Ectodermal cell (in vitro differentiated cells): ENCODE data around the gene MAK.
"Not testable (repeated sequence)": the region's sequence is repeated elsewhere in the genome, so short reads cannot be mapped to it uniquely, and the experiment has no call there.

Source experiments
- H3K27ac ChIP-seq: 2 replicates; pipeline ENCODE4 v1.7.0; 2013; ENCODE audit warnings: mild to moderate bottlenecking, low read depth, low read length; ENCODE audit not compliant: insufficient read depth, poor library complexity, severe bottlenecking
- H3K27me3 ChIP-seq: 2 replicates; pipeline ENCODE4 v1.7.0; 2013; ENCODE audit warnings: mild to moderate bottlenecking, low read length; ENCODE audit not compliant: insufficient read depth, control insufficient read depth, poor library complexity, severe bottlenecking
- H3K36me3 ChIP-seq: one replicate; pipeline ENCODE4 v1.7.0; 2013; ENCODE audit warnings: low read length; ENCODE audit not compliant: control insufficient read depth, insufficient read depth
- H3K4me1 ChIP-seq: one replicate; pipeline ENCODE4 v1.7.0; 2013; ENCODE audit warnings: low read length; ENCODE audit not compliant: control insufficient read depth, insufficient read depth
- H3K4me3 ChIP-seq: 2 replicates; pipeline ENCODE4 v1.7.0; 2013; ENCODE audit warnings: low read depth, low read length, control low read depth; ENCODE audit not compliant: insufficient read depth
- H3K9me3 ChIP-seq: 2 replicates; pipeline ENCODE4 v1.7.0; 2013; ENCODE audit warnings: mild to moderate bottlenecking, low read length, moderate library complexity; ENCODE audit not compliant: control insufficient read depth
- WGBS, 2 experiments: methylation state at CpG; one replicate each; pipeline ENCODE4 v1.1.7; 2013; ENCODE audit warnings: missing lambda C conversion rate in 2 of 2; 5-methylcytosine and 5-hydroxymethylcytosine counted together

Gene MAK

DNA sequence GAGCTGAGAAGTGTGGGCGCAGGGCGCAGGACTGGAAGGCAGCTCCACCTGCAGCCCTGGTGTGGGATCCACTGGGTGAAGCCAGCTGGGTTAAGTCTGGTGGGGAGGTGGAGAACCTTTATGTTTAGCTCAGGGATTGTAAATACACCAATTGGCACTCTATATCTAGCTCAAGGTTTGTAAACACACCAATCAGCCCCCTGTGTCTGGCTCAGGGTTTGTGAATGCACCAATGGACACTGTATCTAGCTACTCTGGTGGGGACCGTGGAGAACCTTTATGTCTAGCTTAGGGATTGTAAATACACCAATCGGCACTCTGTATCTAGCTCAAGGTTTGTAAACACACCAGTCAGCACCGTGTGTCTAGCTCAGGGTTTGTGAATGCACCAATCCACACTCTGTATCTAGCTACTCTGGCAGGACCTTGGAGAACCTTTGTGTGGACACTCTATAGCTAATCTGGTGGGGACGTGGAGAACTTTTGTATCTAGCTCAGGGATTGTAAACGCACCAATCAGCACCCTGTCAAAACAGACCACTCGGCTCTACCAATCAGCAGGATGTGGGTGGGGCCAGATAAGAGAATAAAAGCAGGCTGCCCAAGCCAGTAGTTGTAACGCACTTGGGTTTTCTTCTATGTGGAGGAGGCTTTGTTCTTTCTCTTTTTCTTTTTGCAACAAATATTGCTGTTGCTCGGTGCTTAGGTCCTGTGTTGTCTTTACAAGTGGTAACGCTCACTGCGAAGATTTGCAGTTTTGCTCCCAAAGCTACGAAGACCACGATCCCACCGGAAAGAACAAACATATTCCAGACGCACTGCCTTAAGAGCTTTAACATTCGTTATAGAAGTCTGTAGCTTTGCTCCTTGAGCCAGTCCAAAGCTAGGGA lies 117.1 kb downstream of the MAK start:
- peaks cover 17% of the 10 kb centered on the region for H3K4me1 ChIP-seq
- not testable (repeated sequence) for H3K27me3 ChIP-seq, H3K27ac ChIP-seq, H3K4me3 ChIP-seq, H3K9me3 ChIP-seq, H3K36me3 ChIP-seq
- 95% methylated on average over 17 of the region's 17 CpGs for WGBS, 2 experiments

DNA sequence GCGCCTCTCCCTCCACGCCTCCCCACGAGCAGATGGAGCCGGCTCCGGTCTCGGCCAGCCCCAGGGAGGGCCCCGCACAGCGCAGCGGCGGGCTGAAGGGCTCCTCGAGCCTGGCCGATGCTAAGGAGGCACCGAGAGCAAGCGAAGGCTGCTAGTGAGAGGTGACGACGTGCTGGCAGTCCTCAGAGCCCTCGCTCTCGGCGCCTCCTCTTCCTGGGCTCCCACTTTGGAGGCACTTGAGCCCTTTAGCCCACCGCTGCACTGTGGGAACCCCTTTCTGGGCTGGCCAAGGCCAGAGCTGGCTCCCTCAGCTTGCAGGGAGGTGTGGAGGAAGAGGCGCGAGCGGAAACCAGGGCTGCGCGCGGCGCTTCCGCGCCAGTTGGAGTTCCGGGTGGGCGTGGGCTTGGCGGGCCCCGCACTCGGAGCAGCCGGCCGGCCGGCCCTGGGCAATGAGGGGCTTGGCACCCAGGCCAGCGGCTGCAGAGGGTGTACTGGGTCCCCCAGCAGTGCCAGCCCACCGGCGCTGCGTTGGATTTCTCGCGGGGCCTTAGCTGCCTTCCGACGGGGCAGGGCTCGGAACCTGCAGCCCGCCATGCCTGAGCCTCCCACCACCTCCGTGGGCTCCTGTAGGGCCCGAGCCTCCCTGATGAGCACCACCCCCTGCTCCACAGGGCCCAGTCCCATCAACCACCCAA lies 117.9 kb downstream of the MAK start:
- H3K4me3 ChIP-seq: no peak overlapping the region
- H3K4me1 ChIP-seq: peaks cover 17% of the 10 kb centered on the region
- H3K9me3 ChIP-seq: no peaks in the 10 kb centered on the region
- H3K27me3 ChIP-seq: no peaks in the 10 kb centered on the region
- 96 to 97% methylated on average over 49 of the region's 49 CpGs for WGBS, 2 experiments
- no peak overlapping the region for H3K27ac ChIP-seq
- no peaks in the 10 kb centered on the region for H3K36me3 ChIP-seq

DNA sequence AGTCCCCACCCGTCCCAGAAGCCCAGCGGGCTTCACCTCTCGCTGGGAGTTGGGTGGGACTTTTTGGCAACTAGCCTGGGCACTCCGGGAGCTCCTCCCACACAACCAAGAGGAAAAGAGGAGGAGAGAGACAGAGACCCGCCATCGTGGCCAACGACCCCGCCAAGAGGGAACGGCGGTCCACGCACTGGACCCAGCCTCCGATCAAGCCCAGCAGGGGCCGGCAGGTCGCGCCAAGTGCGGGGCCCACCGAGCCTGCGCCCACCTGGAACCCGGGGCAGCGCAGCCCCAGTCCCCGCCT lies 118.4 kb downstream of the MAK start:
- Histone ChIP-seq H3K4me3 (no peak overlapping the region), H3K4me1 (peaks cover 17% of the 10 kb centered on the region), H3K36me3 (no peaks in the 10 kb centered on the region), H3K27me3 (no peaks in the 10 kb centered on the region), H3K9me3 (no peaks in the 10 kb centered on the region), H3K27ac (no peak overlapping the region)
- 96% methylated on average over 21 of the region's 21 CpGs for WGBS, 2 experiments

DNA sequence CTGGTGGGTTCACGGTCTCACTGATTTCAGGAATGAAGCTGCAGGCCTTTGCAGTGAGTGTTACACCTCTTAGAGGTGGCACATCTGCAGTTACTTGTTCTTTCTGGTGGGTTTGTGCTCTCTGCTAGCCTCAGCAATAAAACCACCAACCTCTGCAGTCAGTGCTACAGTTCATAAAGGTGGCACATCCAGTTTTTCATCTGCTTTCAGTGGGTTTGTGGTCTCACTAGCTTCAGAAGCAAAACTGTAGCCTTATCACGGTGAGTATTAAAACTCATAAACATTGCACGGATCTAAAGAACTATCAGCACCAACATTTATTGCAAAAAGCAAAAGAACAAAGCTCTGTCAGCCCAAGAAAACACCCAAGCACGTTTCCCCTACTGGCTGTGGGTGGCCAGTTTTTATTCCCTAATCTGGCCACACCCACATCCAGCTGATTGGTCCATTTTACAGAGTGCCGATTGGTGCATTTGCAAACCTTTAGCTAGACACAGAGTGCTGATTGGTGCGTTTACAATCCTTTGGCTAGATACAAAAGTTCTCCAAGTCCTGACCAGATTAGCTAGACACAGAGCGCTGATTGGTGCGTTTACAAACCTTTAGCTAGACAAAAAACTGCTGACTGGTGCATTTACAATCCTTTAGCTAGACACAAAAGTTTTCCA lies 118.9 kb downstream of the MAK start:
- no peaks in the 10 kb centered on the region for H3K36me3 ChIP-seq
- no peak overlapping the region for H3K4me3 ChIP-seq
- no peaks in the 10 kb centered on the region for H3K9me3 ChIP-seq
- WGBS, 2 experiments: 91 to 94% methylated on average over 8 of the region's 8 CpGs
- H3K27me3 ChIP-seq: no peaks in the 10 kb centered on the region
- peaks cover 12% of the 10 kb centered on the region for H3K4me1 ChIP-seq
- no peak overlapping the region for H3K27ac ChIP-seq

DNA sequence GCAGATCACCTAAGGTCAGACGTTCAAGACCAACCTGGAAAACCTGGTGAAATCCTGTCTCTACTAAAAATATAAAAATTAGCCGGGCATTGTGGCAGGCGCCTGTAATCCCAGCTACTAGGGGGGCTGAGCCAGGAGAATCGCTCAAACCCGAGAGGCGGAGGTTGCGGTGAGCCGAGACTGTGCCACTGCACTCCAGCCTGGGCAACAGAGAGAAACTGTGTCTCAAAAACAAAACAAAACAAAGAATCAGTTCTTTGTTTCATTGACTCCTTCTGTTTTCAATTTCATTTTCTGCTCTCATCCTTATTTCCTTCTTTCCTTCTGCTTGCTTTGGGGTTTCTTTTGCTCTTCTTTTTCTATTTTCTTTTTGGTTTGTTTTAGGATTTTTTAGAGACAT lies 124.4 kb downstream of the MAK start:
- H3K9me3 ChIP-seq: no peaks in the 10 kb centered on the region
- H3K36me3 ChIP-seq: peaks cover 4% of the 10 kb centered on the region
- H3K4me3 ChIP-seq: no peak overlapping the region
- H3K27me3 ChIP-seq: no peaks in the 10 kb centered on the region
- no peaks in the 10 kb centered on the region for H3K4me1 ChIP-seq
- WGBS, 2 experiments: 87 to 91% methylated on average over 8 of the region's 8 CpGs
- no peak overlapping the region for H3K27ac ChIP-seq
